GM20431 (cell line): ENCODE data around the gene EXOC4.

Experiments
- in situ Hi-C: fragments of 300-500 bp; cut with MseI, MboI; formaldehyde crosslinking; loops from one replicate; pipeline ENCODE4 v1.15.0; 2020; ENCODE audit warnings: low sequenced_read_pairs; ENCODE audit not compliant: unreplicated experiment

The EXOC4 gene

GRCh38 chr7:133829336-133829897 is 576.5 kb downstream of the EXOC4 start:
- in situ Hi-C loops = no loop called here

- in situ Hi-C loops = no loop called here
These were observed 577.2 kb downstream of the EXOC4 start for GRCh38 chr7:133830081-133830480.

GRCh38 chr7:133836666-133837065 is 583.8 kb downstream of the EXOC4 start:
- in situ Hi-C loops = no loop called here

- in situ Hi-C loops = no loop called here
These were observed 584.3 kb downstream of the EXOC4 start for GRCh38 chr7:133837224-133837623.

- in situ Hi-C loops = no loop called here
These were observed 586.2 kb downstream of the EXOC4 start for GRCh38 chr7:133839121-133839520.

DNA sequence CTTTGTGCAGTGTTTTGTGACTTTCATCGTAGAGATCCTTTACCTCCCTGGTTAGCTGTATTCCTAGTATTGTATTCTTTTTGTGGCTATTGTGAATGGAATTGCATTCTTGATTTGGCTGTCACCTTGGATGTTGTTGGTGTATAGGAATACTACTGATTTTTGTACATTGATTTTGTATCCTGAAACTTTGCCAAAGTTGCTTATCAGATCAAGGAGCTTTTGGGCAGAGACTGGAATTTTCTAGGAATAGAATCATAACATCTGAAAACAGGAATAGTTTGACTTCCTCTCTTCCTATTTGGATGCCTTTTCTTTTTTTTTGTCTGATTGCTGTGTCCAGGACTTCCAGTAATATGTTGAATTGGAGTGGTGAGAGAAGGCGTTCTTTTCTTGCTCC is 590.5 kb downstream of the EXOC4 start:
- in situ Hi-C loops = no loop called here

DNA sequence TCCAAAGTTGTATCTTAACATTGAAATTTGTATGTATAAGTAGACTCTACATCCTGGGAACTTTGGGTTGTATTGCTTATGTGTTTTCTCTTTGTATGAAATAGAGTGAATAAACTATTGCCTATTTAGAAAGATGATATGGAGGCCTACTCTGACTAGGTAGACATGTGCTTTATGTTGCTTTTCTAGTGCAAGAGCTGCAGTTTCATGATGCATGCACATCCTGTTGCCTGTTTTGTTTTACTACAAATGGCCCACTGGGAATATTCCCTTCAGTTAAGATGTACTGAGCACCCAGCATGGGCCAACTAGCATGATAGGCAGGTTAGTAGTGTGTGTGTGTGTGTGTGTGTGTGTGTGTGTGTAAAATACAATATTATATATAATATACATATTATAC is 592.1 kb downstream of the EXOC4 start:
- in situ Hi-C loops = no loop called here

- in situ Hi-C loops = no loop called here
These were observed 593.5 kb downstream of the EXOC4 start for GRCh38 chr7:133846203-133846945.

GRCh38 chr7:133850497-133851280 is 597.8 kb downstream of the EXOC4 start:
- in situ Hi-C loops = no loop called here

- in situ Hi-C loops = no loop called here
These were observed 598.5 kb downstream of the EXOC4 start for GRCh38 chr7:133851411-133851810.

DNA sequence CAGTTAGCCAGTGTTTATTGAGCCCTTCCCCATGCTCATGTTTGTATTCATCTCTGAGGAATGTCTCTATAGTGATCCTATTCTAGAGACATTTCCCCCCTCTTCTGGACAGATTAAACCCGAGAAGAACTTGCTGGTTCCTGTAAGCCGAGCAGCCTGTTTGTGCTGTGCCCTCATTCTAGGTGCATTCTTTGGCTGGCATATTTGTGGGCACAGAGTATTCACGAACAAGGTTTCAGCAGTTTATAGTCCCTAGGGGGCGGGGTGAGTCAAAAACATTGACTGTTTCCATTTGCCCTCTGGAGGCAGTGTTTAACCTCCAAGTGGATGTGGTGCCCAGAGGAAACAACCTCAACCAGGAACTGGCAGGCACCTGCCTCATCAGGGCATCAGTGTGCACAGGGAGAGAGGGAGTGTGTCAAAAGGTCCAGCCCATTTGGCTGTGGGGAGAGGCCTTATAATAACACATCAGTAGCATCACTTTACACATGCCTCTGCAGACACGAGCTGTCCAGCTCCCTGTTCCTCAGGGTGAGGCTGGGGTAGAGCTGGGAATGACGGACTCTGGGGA is 600.9 kb downstream of the EXOC4 start:
- in situ Hi-C loops = no loop called here

DNA sequence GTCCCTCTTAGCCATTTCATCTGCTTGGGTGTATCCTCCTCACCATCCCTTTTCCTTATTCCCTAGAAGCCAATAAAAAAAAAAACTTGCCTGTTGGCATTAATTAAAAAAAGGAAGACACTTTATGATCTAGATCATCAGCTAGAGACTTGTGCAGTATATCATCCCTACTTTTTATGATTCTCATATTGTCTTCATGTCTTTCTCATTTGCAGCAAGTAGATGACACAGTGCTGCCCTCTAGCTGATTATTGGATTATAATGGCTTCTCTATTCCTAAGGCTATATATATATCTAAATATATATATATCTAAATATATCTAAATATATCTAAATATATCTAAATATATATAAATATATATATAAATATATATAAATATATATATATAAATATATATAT is 601.9 kb downstream of the EXOC4 start:
- in situ Hi-C loops = no loop called here

DNA sequence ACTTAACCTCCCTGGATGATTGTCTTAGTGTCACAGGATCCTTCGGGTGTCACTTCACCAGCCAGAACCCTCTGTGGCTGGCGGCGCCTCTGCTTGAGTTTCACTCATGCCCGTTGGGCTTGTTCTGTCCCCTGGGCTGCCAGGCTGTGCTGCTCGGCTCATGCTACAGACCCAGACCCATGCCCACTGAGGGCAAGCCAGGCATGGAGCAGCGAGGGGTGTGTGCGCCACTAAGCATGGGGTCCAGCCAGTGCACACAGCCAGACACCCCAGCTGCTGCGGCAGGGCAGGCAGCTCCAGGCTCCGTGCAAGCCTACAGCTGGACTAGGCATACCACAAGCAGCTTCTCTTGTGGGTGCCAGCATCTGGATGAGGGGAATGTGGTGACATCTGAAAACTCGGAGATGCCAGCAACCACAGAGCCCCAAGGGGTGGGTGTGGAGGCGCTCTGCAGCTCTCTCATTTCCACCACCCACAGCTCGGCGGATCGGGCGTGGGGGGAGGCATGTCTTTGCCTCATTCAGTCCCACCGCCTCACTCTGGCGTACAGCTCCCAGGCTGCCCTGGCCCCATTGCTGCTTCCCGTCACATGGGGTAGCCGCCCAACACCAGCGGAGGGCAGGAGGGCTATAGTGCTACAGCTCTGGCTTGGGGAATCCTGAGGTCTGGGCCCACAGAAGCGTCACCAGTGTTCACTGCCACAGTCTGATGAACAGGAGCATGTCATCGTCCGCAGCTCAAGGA is 604.7 kb downstream of the EXOC4 start:
- in situ Hi-C loops = no loop called here

- in situ Hi-C loops = no loop called here
These were observed 605.4 kb downstream of the EXOC4 start for GRCh38 chr7:133858311-133858710.

GRCh38 chr7:133859231-133859630 is 606.4 kb downstream of the EXOC4 start:
- in situ Hi-C loops = no loop called here

GRCh38 chr7:133859871-133860450 is 607.1 kb downstream of the EXOC4 start:
- in situ Hi-C loops = no loop called here

GRCh38 chr7:133860628-133861335 is 607.9 kb downstream of the EXOC4 start:
- in situ Hi-C loops = no loop called here

DNA sequence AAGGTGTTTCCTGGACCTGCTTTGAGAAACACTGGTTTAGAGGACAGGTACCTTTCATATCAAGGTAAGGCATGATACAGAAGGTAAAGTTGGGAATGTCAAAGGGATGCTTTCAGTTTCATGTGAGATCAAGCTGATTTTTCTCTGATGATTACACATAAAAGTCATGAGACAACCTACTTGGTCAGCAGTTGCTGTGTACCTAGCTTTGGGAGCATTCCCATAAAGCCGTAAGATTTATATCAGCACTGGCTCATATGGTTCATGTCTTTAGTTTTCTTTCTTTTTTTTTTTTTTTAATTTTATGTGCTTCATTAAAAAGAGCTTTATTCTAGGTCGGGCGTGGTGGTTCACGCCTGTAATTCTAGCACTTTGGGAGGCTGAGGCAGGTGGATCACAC is 609.0 kb downstream of the EXOC4 start:
- in situ Hi-C loops = no loop called here

DNA sequence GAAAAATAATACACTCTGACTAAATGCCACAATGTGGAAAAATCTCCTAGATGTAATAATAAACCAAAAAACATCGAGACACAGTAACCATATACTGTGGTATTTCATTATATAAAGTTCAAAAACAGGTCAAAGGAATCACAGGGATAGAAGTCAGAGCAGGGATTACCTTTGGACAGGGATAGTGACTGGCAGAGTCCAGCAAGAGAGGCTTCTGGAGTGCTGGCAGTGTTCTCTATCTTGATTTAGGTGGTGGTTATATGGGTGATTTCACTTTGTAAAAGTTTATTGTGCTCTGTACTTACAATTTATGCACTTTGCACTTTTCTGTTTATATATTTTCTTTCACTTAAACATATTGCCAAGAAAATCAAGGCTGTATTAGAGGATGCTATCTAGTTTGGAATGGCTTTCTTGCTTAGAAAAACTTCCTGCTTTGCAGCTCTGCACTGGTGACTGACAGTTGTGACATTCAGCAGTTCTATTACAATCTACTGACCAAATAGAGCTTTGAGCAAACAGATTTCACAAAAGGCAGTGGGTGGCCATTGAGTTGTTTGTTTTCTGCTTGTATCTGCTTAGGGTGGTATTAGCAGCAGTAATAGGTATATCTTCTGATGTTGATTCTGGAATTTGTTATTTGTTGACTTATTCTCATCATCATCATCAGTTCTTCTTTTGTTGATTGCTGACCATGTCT is 610.6 kb downstream of the EXOC4 start:
- in situ Hi-C loops = no loop called here
